Stimulated activated effector memory CD8-positive, alpha-beta T cell treated with anti-CD3 and anti-CD28 coated beads, Interleukin-12 subunit alpha, Interleukin-12 subunit beta, amount 100 ng/mL, for 72 hours (primary cell): Measurements from ENCODE around the gene PAIP1.
A peak's percentile ranks its signal among the peaks of the same experiment; 100 is the strongest.
"Not testable (repeated sequence)": the region's sequence is repeated elsewhere in the genome, so short reads cannot be mapped to it uniquely, and the experiment has no call there.

Source experiments
- ATAC-seq: fragments of 150-1000 bp; cut with Tn5 transposase; 2 replicates; pipeline ENCODE4 v1.10.0; 2021
- DNase-seq, 2 donors: peaks; one replicate each; pipeline ENCODE4 v3.0.0; 2021 to 2022; ENCODE audit warnings: low spot score in 2 of 2
- H3K27ac Mint-ChIP-seq: one replicate; pipeline ENCODE4 v1.8.0; 2022; ENCODE audit warnings: mild to moderate bottlenecking, mixed read lengths
- H3K36me3 Mint-ChIP-seq: one replicate; pipeline ENCODE4 v1.8.0; 2022; ENCODE audit warnings: mild to moderate bottlenecking, mixed read lengths
- H3K4me1 Mint-ChIP-seq: one replicate; pipeline ENCODE4 v1.8.0; 2022; ENCODE audit warnings: mixed read lengths
- H3K4me3 Mint-ChIP-seq: one replicate; pipeline ENCODE4 v1.8.0; 2022; ENCODE audit warnings: mild to moderate bottlenecking, mixed read lengths
- H3K9me3 Mint-ChIP-seq: one replicate; pipeline ENCODE4 v1.8.0; 2022; ENCODE audit warnings: mixed read lengths

Gene PAIP1

GRCh38 chr5:43555895-43556606 lies 826 bp downstream of the PAIP1 start:
- peaks cover 6% of the 10 kb centered on the region for H3K36me3 Mint-ChIP-seq
- H3K4me1 Mint-ChIP-seq = peaks cover 14% of the 10 kb centered on the region
- ATAC-seq (no peak), DNase-seq (peak; percentile 36 to 80)
- H3K4me3 Mint-ChIP-seq = no peak overlapping the region
- no peaks in the 10 kb centered on the region for H3K9me3 Mint-ChIP-seq
- peak overlapping the region; percentile 94 for H3K27ac Mint-ChIP-seq

GRCh38 chr5:43554497-43554896 lies 2.4 kb downstream of the PAIP1 start:
- Mint-ChIP-seq H3K27ac (no peak overlapping the region), H3K4me1 (peaks cover 21% of the 10 kb centered on the region), H3K4me3 (no peak overlapping the region), H3K9me3 (no peaks in the 10 kb centered on the region), H3K36me3 (peaks cover 6% of the 10 kb centered on the region)
- no peak for ATAC-seq
- no peak for DNase-seq

- no peak for ATAC-seq
- peaks cover 8% of the 10 kb centered on the region for H3K36me3 Mint-ChIP-seq
- DNase-seq = no peak
- peaks cover 25% of the 10 kb centered on the region for H3K4me1 Mint-ChIP-seq
- no peak overlapping the region for H3K4me3 Mint-ChIP-seq
- no peaks in the 10 kb centered on the region for H3K9me3 Mint-ChIP-seq
- H3K27ac Mint-ChIP-seq = no peak overlapping the region
Measured at GRCh38 chr5:43553381-43553780, 3.5 kb downstream of the PAIP1 start.

- no peaks in the 10 kb centered on the region for H3K9me3 Mint-ChIP-seq
- peaks cover 25% of the 10 kb centered on the region for H3K36me3 Mint-ChIP-seq
- H3K4me1 Mint-ChIP-seq = peaks cover 19% of the 10 kb centered on the region
- no peak overlapping the region for H3K4me3 Mint-ChIP-seq
- H3K27ac Mint-ChIP-seq = no peak overlapping the region
- no peak for DNase-seq
- ATAC-seq = no peak
Measured at GRCh38 chr5:43551731-43552130, 5.1 kb downstream of the PAIP1 start.

GRCh38 chr5:43549272-43549671 lies 7.6 kb downstream of the PAIP1 start:
- DNase-seq, ATAC-seq, H3K4me3 Mint-ChIP-seq, H3K9me3 Mint-ChIP-seq: not testable (repeated sequence)
- Mint-ChIP-seq H3K36me3 (peaks cover 43% of the 10 kb centered on the region), H3K27ac (peak overlapping the region; percentile 50), H3K4me1 (peaks cover 23% of the 10 kb centered on the region)

GRCh38 chr5:43548358-43548757 lies 8.5 kb downstream of the PAIP1 start:
- no peak overlapping the region for H3K4me3 Mint-ChIP-seq
- H3K4me1 Mint-ChIP-seq = peaks cover 26% of the 10 kb centered on the region
- ATAC-seq (no peak), DNase-seq (no peak)
- no peaks in the 10 kb centered on the region for H3K9me3 Mint-ChIP-seq
- H3K27ac Mint-ChIP-seq = no peak overlapping the region
- H3K36me3 Mint-ChIP-seq = peaks cover 52% of the 10 kb centered on the region

GRCh38 chr5:43547532-43547931 lies 9.3 kb downstream of the PAIP1 start:
- no peak for DNase-seq
- no peak for ATAC-seq
- H3K4me1 Mint-ChIP-seq = peaks cover 28% of the 10 kb centered on the region
- no peak overlapping the region for H3K4me3 Mint-ChIP-seq
- H3K27ac Mint-ChIP-seq = no peak overlapping the region
- H3K36me3 Mint-ChIP-seq = peaks cover 60% of the 10 kb centered on the region
- H3K9me3 Mint-ChIP-seq = no peaks in the 10 kb centered on the region

- H3K27ac Mint-ChIP-seq = peak overlapping the region; percentile 56
- no peak for ATAC-seq
- H3K4me3 Mint-ChIP-seq = no peak overlapping the region
- no peak for DNase-seq
- H3K4me1 Mint-ChIP-seq = peaks cover 16% of the 10 kb centered on the region
- peaks cover 97% of the 10 kb centered on the region for H3K36me3 Mint-ChIP-seq
- no peaks in the 10 kb centered on the region for H3K9me3 Mint-ChIP-seq
Measured at GRCh38 chr5:43543434-43543833, 13.4 kb downstream of the PAIP1 start.

GRCh38 chr5:43540746-43541145 lies 16.1 kb downstream of the PAIP1 start:
- peaks cover 96% of the 10 kb centered on the region for H3K36me3 Mint-ChIP-seq
- peaks cover 16% of the 10 kb centered on the region for H3K4me1 Mint-ChIP-seq
- H3K9me3 Mint-ChIP-seq = no peaks in the 10 kb centered on the region
- H3K4me3 Mint-ChIP-seq = no peak overlapping the region
- ATAC-seq (no peak), DNase-seq (no peak)
- H3K27ac Mint-ChIP-seq = no peak overlapping the region

- Mint-ChIP-seq H3K9me3 (no peaks in the 10 kb centered on the region), H3K4me3 (no peak overlapping the region), H3K4me1 (no peaks in the 10 kb centered on the region), H3K36me3 (peaks cover 96% of the 10 kb centered on the region), H3K27ac (no peak overlapping the region)
- DNase-seq (no peak), ATAC-seq (no peak)
Measured at GRCh38 chr5:43536972-43537371, 19.9 kb downstream of the PAIP1 start.

- DNase-seq (no peak), ATAC-seq (peak; percentile 82)
- H3K9me3 Mint-ChIP-seq = no peaks in the 10 kb centered on the region
- peak overlapping the region; percentile 72 for H3K27ac Mint-ChIP-seq
- no peak overlapping the region for H3K4me3 Mint-ChIP-seq
- no peaks in the 10 kb centered on the region for H3K4me1 Mint-ChIP-seq
- peaks cover 99% of the 10 kb centered on the region for H3K36me3 Mint-ChIP-seq
Measured at GRCh38 chr5:43533646-43534045, 23.2 kb downstream of the PAIP1 start.

GRCh38 chr5:43530648-43531047 lies 26.2 kb downstream of the PAIP1 start:
- Mint-ChIP-seq H3K9me3 (no peaks in the 10 kb centered on the region), H3K27ac (no peak overlapping the region), H3K36me3 (peaks cover 94% of the 10 kb centered on the region), H3K4me1 (no peaks in the 10 kb centered on the region), H3K4me3 (no peak overlapping the region)
- no peak for DNase-seq
- ATAC-seq = no peak

GRCh38 chr5:43523662-43524072 lies 33.2 kb downstream of the PAIP1 start:
- peaks cover 40% of the 10 kb centered on the region for H3K36me3 Mint-ChIP-seq
- ATAC-seq = no peak
- no peaks in the 10 kb centered on the region for H3K9me3 Mint-ChIP-seq
- H3K4me1 Mint-ChIP-seq = no peaks in the 10 kb centered on the region
- H3K27ac Mint-ChIP-seq = peak overlapping the region; percentile 5
- no peak for DNase-seq
- H3K4me3 Mint-ChIP-seq = no peak overlapping the region

GRCh38 chr5:43520615-43521014 lies 36.3 kb downstream of the PAIP1 start:
- Mint-ChIP-seq H3K4me1 (peaks cover 7% of the 10 kb centered on the region), H3K27ac (no peak overlapping the region), H3K4me3 (no peak overlapping the region), H3K9me3 (no peaks in the 10 kb centered on the region), H3K36me3 (peaks cover 21% of the 10 kb centered on the region)
- DNase-seq (no peak), ATAC-seq (no peak)

GRCh38 chr5:43515678-43516048 lies 41.2 kb downstream of the PAIP1 start:
- DNase-seq (no peak), ATAC-seq (no peak)
- Mint-ChIP-seq H3K4me1 (peaks cover 34% of the 10 kb centered on the region), H3K27ac (peak overlapping the region; percentile 94), H3K4me3 (peak overlapping the region; percentile 84), H3K36me3 (peaks cover 22% of the 10 kb centered on the region), H3K9me3 (no peaks in the 10 kb centered on the region)

GRCh38 chr5:43514816-43515677 lies 41.8 kb downstream of the PAIP1 start, which contains the start of gene C5orf34:
Gene C5orf34, minus strand, starts transcription at chr5:43515148. Its CDS starts 5,809 bp downstream, at chr5:43509339.
- Mint-ChIP-seq H3K9me3 (no peaks in the 10 kb centered on the region), H3K27ac (peak within 1 kb of the TSS; percentile 94), H3K36me3 (peaks cover 22% of the 10 kb centered on the region)

More at GRCh38 chr5:43514816-43515677, 41.8 kb downstream of the PAIP1 start, which contains the start of gene C5orf34:
- DNase-seq = peak; percentile 90 to 98
- ATAC-seq = peak; percentile 96
- Mint-ChIP-seq H3K4me3 (peak within 1 kb of the TSS; percentile 84), H3K4me1 (peaks cover 34% of the 10 kb centered on the region)
